OCI-M1 (cell line): ENCODE data around the gene MED7.
"Not testable (repeated sequence)": the region's sequence is repeated elsewhere in the genome, so short reads cannot be mapped to it uniquely, and the experiment has no call there.

ENCODE experiments used
- DNase-seq: peaks from one replicate; lab custom pipeline; 2025; lab: John Stamatoyannopoulos, UW

Gene MED7, protein sequence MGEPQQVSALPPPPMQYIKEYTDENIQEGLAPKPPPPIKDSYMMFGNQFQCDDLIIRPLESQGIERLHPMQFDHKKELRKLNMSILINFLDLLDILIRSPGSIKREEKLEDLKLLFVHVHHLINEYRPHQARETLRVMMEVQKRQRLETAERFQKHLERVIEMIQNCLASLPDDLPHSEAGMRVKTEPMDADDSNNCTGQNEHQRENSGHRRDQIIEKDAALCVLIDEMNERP

DNA sequence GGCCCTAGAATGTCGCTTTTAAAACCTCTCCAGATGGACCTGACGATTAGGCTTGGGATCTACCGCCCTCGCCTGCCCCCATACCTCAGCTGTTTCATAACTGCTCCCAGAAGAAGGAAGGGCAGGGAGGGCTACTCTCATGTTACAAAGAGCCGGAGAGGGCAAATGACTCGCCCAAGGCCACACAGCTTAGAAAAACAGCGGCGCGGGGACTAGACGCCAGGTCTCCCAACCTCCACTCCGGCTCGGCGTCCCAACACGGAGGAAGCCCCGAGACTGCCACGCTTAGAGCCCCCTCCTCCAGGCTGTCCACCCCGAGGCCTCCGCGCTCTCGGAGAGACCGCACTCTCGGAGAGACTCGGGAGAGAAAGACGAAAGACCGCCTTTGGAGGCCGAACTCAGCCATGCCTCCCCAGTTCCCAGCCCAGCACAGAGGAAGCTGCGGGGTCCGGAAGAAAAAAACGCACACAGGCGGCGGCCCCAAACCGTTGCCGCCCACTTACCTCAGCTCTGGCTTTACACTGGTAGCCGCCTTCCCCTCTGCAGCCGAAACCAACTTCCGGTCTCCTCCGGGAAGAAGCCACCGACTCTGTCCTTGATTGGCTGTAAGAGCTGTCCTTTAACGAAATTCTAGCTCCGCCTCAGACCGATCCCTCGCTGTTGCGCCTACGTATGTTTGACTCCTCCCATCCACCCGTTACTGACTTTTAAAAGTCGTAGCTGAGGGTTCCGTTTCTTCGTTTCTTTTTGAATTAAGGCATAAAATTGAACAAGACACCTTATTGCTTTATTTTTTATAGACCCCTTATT lies at the start of gene MED7:
MED7 (minus strand) TSS at position 549 of the 810 bp plus-strand sequence. CDS start 3,434 bp downstream, outside the sequence.
- DNase-seq: peak; percentile 98

DNA sequence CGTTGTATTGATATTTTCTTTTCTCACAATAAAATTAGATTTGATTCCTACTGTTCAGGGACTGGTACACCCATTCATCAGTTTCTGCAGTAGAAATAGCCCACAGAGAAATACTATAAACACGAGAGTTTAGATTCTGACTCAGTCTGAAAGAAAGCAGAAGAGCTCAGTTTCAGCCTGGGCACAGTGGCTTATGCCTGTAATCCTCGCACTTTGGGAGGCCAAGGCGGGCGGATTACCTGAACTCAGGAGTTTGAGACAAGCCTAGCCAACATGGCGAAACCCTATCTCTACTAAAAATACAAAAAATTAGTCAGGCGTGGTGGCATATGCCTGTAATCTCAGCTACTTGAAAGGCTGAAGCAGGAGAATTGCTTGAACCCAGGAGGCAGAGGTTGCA lies 46.6 kb upstream of the MED7 start:
- no peak for DNase-seq

DNA sequence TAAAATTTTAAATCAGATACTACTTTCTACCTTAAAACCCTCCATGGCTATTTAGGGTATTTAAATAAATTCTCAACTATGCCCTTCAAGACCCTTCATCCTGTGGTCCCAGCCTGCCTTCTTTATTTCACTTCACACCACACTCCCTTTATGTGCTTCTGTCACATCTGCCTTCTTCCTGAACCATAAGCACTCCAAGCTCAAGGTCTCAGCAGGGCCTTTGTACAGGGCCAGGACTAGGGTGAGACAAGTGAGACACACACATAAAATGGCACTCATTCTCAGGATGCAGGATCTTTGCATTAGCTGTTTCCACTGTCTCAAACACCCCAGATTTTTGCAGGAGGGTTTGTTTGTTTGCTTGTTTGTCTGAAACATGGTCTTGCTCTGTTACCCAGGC lies 45.6 kb upstream of the MED7 start:
- no peak for DNase-seq

DNA sequence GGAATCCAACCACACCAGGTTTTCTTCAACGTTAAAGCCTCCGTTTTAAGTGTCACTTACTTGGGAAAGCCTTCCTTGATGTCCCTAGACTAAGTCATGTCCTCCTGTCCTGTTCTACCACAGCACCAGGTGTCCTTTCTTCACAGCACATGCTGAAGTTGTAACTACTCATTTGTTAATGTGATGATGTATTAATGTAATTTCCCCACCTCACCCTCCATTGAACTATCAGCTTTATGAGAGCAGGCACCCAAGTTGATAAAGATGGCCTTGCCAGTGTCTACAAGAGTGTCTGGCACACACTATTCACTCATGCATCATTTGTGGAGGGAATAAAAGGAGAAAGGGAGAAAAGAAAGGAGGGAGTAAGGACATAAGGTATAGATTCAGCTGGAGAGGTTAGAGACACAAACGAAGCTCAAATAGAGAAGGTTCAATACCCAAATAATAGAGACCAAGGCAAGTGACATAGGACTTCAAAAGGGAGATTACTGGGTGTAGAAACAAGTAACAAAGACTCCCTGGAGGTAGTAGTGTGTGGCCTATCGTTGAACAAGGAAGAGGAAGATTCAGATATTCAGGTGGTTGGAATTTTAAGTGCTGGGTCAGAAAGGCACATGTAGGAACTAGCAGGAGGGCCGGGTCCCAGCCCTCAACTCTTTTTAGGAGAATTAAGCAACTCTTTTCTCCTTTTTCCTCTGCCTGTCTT lies 44.5 kb upstream of the MED7 start:
- DNase-seq: no peak

DNA sequence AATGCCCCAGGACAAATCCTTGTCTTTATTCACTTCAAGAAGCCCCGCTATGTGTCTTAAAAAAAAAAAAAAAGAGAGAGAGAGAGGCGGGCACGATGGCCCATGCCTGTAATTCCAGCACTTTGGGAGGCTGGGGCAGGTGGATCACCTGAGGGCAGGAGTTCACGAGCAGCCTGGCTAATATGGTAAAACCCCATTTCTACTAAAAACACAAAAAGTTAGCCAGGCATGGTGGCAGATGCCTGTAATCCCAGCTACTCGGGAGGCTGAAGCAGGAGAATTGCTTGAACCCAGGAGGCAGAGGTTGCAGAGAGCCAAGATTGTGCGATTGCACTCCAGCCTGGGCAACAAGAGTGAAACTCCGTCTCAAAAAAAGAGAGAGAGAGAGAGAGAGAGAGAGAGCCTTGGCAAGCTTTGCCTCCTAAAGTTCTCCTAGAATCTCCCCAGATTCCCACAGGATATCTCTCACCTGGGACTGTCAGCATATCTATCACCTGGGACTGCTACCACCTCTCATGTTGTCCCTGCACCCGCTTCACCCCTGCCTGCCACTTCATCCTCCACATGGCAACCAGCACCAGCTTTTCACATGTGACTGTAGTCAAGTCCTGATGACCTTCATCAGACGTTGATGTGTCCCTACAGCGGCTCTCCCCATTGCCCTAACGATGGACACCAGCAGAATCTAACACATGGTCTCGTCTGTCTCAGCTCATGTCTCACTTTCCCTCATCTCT lies 43.8 kb upstream of the MED7 start:
- DNase-seq: no peak

DNA sequence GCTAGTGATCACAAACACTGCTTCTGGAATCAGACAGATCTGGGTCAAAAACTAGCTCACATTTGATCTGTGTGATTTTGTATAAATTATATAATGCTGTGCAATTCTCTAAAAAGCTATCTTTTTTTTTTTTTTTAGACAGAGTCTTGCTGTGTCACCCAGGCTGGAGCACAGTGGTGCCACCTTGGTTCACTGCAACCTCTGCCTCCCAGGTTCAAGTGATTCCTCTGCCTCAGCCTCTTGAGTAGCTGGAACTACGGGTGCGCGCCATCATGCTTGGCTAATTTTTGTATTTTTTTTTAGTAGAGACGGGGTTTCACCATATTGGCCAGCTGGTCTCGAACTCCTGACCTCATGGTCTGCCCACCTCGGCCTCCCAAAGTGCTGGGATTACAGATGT lies 42.5 kb upstream of the MED7 start:
- not testable (repeated sequence) for DNase-seq

DNA sequence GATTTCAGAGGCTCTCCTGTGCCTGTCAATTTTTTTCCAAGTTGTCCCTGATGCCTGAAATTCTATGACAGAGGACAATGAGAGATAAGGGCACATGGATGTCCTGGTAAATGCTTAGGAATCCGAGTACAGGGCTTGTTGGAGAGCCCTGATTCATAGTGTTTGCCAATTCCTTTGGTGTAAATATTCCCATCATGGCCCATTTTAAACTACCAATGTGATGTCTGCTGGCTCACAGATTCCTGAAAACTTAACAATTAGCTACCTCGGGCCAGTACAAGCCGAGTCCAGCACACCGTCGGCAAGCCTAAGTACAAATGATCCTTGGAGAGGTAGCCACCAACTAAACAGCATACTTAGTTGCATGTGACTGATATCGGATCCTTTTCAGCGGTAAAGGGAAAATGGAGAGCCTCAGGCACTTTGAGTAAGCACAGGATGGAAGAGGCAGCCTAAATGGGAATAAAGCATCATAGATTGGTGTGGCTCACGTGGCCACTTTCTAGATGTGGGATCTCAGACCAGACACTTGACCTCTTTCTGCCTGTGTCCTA lies 41.5 kb upstream of the MED7 start:
- DNase-seq: no peak

DNA sequence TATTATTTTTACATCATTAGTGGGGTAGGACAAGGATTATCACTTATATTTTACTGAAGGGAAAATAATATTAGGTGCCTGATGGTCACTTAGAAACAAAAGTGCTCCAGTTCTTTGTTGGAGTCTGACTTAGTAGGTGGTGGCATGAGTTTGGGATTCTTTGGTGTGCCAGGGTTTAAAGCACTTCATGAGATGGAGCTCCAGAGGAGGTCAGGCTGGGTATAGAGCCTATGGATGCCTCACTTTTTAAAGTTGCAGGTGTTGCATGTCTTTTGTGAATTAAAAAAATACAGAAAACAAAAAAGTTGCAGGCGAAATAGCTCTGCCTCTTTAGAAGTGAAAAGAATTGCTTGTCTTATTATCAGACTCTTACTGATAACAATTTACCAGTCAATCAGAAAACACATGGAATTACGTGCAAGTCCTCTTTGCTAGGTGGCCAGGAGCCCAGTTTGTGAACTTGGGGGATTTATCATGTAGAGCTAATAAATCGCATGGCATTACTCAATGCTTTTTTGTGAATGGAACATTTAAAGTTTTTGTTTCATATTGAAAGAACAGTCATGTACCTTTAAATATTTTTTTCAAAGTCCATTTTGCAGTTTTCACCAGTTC lies 39.6 kb upstream of the MED7 start:
- no peak for DNase-seq

DNA sequence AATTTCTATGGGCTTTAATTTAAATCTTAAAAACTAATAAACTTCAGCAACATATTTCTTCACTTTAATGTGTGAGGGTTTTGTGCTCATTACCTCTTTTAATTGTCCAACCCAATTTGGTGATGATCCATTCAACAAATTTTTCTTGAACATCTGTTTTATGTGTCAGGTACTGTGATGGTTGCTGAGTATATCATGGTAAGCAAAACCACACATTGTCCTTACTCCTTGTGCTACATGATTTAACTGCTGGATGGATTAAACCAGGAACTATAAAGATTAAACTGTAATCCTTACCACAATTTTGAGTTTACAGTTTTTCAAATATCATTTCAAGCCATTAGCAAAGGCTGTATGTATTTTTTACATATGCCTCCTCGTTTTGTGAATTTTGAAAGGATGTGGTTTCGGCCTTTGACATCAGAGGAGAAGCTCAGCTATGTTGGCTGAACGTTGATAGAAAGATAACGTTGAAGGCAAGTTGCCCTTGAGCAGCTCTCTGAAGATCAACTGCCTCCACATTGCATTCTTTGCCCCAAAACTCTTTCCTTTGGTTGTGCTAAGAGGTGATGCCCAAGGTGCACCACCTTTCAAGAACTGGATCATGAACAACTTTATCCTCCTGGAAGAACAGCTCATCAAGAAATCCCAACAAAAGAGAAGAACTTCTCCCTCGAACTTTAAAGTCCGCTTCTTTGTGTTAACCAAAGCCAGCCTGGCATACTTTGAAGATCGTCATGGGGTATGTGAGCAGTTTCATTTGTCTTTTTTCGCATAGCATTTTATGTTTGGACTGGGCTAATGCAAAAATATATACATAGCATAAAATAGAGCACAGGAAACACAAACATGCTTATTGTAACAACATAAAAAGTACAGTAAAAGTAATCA lies 38.0 kb upstream of the MED7 start, which contains the start of gene ITK:
ITK (plus strand) TSS at position 467 of the 891 bp plus-strand sequence; CDS start at position 605, 138 bp downstream.
- peak; percentile 8 for DNase-seq

DNA sequence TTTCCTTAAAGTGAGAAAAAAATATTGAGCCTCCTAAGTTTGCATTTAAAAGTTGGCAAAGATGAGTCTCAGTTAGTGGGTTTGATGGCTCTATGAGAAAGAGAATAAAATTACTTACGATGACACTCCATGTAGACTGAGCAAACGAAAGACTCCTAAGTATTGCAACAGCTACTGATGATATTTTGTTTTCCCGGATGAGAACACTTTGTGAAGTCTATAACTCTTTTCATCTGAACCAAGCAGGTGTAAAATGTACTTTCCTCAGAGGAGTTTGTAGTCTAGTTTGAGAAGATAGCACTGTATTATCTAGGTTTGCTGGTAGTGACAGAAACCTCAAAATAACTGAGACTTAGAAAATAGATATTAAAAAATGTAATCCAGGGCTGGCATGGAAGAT lies 36.3 kb upstream of the MED7 start:
- peak; percentile 3 for DNase-seq

DNA sequence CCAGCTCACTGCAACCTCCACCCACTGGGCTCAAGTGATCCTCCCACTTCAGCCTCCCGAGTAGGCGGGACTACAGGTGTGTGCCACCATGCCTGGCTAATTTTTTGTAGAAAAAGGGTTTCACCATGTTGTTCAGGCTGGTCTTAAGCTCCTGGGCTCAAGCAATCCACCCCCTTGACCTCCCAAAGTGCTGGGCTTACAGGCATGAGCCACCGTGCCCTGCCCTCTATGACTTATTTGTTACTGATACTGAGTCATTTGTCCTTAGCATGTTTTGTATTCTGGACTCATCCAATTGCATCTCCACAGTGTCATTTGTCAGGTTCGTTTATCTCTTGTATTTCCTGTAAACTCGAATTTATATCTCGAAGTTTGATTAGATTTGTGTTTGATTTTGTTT lies 35.3 kb upstream of the MED7 start:
- DNase-seq: no peak

DNA sequence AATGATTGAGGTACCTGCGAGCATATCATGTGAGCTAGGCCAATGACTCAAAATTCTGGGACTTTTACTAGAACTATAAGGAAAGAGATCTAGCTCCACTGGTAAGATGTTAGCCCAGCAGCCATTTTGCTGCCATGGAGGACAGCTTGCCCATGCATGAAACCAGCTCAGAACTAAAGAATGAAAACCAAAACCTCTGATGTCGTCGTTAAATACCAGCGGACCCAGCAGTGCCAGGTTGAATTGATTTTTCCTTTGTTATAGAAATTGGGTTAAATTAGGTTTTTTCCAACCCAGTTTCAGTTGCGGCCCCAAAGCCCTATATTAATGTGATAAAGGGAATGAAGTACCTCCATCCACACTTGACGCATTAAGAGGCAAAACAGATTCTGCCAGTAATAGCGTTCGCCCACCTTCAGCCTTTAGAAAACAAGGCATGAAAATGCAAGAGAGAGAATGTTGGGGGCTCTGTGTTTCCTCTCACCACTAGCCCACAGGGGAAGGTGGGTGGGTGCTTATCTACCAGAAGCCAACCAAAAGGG lies 32.5 kb upstream of the MED7 start:
- no peak for DNase-seq

DNA sequence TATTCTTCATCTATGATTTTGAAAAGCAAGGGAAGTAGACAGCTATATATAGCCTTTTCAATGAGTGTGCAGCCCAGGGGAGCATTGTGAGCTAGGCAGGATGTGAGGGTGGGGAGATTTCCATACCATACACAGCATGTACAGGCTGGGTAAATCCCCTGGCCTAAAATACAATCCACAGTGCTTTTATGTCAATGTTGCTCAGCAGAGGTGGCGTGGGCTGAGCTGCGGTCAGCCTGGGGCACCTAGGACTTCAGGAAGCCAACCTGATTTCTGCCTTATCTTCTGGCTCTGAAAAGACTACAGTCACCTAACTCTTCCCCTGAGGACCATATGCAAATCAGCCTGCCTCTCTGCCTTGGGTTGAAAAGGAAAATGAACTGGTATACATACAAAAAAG lies 29.7 kb upstream of the MED7 start:
- no peak for DNase-seq

DNA sequence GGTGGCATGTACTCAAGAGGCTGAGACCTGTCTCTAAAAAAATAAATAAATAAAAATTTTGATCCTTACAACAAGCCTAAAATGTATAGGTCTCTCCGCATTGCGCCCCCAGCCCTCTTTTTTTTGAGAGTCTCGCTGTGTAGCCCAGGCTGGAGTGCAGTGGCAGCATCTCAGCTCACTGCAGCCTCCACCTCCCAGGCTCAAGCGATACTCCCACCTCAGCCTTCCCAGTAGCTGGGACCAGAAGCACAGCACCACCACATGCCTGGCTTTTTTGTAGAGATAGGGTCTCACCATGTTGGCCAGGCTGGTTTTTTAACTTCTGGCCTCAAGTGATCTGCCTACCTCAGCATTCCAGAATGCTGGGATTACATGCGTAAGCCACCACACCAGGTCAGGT lies 25.6 kb upstream of the MED7 start:
- no peak for DNase-seq

DNA sequence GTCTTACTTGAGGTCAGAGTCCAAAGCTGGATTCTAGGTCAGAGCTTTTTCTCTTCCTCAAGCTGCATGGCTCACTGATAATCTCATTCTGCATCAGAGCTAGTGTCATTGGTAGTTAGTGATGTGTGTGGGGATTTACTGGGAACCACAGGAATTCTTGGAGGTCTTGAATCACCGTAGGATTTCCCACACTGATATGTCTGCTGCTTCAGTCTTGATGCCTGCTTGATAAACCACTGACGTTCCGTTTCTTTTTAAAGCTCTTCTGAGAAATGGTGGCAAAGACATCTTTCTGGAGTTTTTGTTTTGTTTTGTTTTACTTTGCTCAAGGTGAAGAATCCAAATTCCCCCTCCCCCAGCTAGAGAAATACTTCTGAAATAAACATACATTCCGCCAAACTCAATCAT lies 24.6 kb upstream of the MED7 start:
- DNase-seq: no peak

DNA sequence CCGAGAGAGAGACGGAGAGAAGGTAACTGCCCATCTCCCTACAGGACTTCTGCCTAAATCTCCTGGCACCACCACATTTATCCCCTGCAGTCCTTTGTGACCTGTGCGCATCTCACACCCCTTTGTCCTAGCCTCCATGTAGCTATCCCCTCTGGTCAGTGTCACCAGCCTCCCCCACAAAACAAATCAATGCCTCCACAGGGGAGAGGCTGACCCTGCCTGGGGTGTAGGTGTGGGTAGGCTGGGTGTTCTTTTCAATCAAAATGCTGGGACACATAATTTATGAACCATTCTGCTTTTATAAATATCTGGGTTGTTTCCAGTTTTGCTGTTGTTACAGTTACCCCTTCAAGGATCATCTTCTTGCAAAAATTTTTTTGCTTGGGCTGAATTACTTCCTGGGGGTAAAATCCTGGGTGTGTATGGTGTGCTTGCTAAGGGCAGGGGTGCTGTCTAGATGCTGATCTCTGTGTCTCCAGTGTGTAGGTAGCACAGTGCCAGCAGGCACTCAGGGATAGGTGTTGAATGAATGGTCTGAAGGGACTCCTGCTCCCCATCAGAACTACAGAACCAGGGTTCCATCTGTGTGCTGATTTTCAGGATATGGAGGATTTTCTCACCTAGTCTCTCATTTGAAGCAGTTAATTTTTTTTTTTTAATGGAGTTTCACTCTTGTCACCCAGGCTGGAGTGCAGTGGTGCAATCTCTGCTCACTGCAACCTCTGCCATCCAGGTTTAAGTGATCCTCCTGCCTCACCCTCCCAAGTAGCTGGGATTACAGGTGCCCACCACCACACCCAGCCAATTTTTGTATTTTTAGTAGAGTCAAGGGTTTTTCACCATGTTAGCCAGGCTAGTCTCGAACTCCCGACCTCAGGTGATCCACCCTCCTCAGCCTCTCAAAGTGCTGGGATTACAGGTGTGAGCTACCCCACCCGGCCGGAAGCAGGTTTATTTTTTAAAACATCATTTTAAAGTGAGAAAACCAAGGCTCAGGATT lies 23.8 kb upstream of the MED7 start, which contains the start of gene GARIN3:
GARIN3 (minus strand) TSS at position 51 of the 1,000 bp plus-strand sequence. CDS start 96 bp downstream, outside the sequence.
- no peak for DNase-seq

DNA sequence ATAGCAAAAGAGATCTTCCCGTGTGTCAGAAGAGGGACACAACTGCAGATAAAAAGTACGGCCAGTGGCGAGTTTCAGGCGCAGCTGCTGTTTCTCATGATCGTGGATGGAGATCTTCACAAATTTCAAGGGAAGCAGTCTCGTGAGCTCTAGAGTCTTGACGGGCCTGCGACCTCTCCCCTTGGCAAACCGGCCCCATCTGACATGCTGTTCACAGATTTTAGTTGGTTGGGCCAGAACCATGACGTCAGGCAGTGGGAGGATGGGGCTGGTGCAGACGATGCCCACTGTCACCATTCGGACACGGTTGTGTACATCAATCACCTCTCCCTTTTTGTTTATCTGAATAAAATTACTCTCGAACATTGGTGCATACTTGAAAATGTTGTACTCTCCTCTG lies 23.0 kb upstream of the MED7 start:
- DNase-seq: no peak

DNA sequence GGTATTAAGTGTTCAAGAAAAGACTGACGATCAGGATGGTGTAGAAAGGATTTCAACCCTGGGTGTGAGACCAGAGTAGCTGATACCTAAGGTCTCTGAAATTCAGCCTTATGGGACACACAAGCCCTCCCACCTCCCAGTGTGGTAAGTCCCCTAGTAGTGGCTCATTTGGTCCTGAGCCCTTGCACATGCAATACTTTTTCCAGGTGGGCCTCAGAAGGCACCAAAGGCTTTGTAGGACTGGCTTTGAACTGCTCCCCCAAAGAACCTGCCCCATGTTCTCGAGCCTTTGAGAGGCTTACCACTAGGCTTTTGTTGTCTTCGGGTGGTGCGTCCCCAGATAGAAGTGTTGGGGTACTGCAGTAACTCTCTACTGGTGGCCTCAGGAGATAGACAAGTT lies 22.6 kb upstream of the MED7 start:
- DNase-seq: no peak

DNA sequence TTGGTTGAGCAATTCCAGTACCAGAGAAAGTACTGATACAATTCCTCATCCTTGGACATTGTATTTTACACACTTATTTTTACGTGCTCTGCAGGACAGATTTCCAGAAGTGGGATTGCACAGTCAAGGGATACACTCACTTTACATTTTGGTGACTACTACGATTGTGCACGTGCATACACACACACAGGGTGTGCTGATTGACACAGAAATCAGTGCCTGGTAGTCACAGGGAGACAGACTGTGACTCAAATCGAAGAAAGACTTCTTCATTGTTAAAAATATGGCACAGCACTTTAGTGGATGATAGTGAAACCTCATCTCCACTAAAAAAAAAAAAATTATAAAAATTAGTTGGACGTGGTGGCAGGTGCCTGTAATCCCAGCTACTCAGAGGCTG lies 21.9 kb upstream of the MED7 start:
- DNase-seq: no peak
